GM12878 (cell line): ENCODE measurements around the gene POT1. TPM values are rescaled to one million over a fixed set of nuclear protein-coding genes. Genes with fewer than 3 reads are reported as not detected.

ENCODE experiments used
- ATAC-seq: fragments of 200-7000 bp; cut with Tn5 transposase; 3 replicates; pipeline ENCODE4 v1.9.1; 2020; ENCODE audit warnings: mild to moderate bottlenecking, moderate library complexity
- BruUV-seq: library from RNA; stranded (reverse); fragments of 400-500 nt; replicated peaks from 2 replicates; lab custom pipeline; 2021; lab: Mats Ljungman, UMichigan
- CTCF ChIA-PET: fragments of 300-600 bp; sonication (Branson Sonifier 250); formaldehyde crosslinking; extraction: SDS; loops from one replicate; lab custom pipeline; 2021; ENCODE audit warnings: inconsistent platforms; lab: Yijun Ruan, JAX
- POLR2A ChIA-PET: fragments of 350-600 bp; formaldehyde crosslinking; extraction: SDS; loops from one replicate; lab custom pipeline; 2021; ENCODE audit warnings: inconsistent platforms; lab: Charles Lee
- RAD21 ChIA-PET: fragments of 300-600 bp; sonication (Branson Sonifier 250); formaldehyde crosslinking; loops from one replicate; lab custom pipeline; 2023; ENCODE audit warnings: antibody characterized with exemption; ENCODE audit not compliant: unreplicated experiment; lab: Charles Lee
- SMC1A ChIA-PET: fragments of 300-600 bp; sonication (Branson Sonifier 250); formaldehyde crosslinking; loops from one replicate; lab custom pipeline; 2023; ENCODE audit not compliant: unreplicated experiment, uncharacterized antibody; lab: Charles Lee
- DNase-seq: peaks from one replicate; pipeline ENCODE4 v3.0.0-alpha.2; 2011; ENCODE audit warnings: low read depth, low spot score
- FAIRE-seq: peaks from 3 replicates; lab custom pipeline; 2011; peaks lifted over from hg19 to GRCh38; lab: Jason Lieb, UNC
- H2AFZ ChIP-seq: 2 replicates; pipeline ENCODE4 v1.6.0; 2011; ENCODE audit warnings: low read depth, low read length, control low read depth; ENCODE audit not compliant: control insufficient read depth
- H3K27ac ChIP-seq: 2 replicates; pipeline ENCODE4 v1.5.1; 2011; ENCODE audit warnings: control low read depth; ENCODE audit not compliant: control insufficient read depth, insufficient read depth
- H3K27me3 ChIP-seq, 2 experiments: replicated peaks in 1 of 2; 2 replicates each; pipeline versions ENCODE4 v1.6.0 to v1.6.1; 2011; ENCODE audit warnings: low read length in 1 of 2; ENCODE audit not compliant: control insufficient read depth in 2 of 2, insufficient read depth in 2 of 2
- H3K36me3 ChIP-seq, 2 experiments: 2 replicates each; pipeline ENCODE4 v1.5.1; 2011; ENCODE audit warnings: low read length in 1 of 2; ENCODE audit not compliant: control insufficient read depth in 2 of 2, insufficient read depth in 2 of 2
- H3K4me1 ChIP-seq: 2 replicates; pipeline ENCODE4 v1.6.1; 2011; ENCODE audit warnings: mild to moderate bottlenecking, low read length, moderate library complexity, mixed read lengths; ENCODE audit not compliant: control insufficient read depth, insufficient read depth
- H3K4me2 ChIP-seq: 2 replicates; pipeline ENCODE4 v1.6.0; 2011; ENCODE audit warnings: control low read depth; ENCODE audit not compliant: control insufficient read depth, insufficient read depth
- H3K4me3 ChIP-seq: fragments of 200-600 bp; sonication (generic); 2 replicates; pipeline ENCODE4 v1.5.1; 2016
- H3K79me2 ChIP-seq: 2 replicates; pipeline ENCODE4 v1.6.0; 2011; ENCODE audit warnings: low read length; ENCODE audit not compliant: control insufficient read depth, insufficient read depth
- H3K9ac ChIP-seq: 2 replicates; pipeline ENCODE4 v1.8.0; 2011; ENCODE audit warnings: low read length, control low read depth, mixed read lengths; ENCODE audit not compliant: control insufficient read depth, insufficient read depth
- H3K9me3 ChIP-seq: replicated peaks from 3 replicates; pipeline ENCODE4 v1.5.1; 2011; ENCODE audit warnings: mild to moderate bottlenecking, low read length; ENCODE audit not compliant: control insufficient read depth, insufficient read depth
- H4K20me1 ChIP-seq: 2 replicates; pipeline ENCODE4 v1.6.0; 2011; ENCODE audit not compliant: control insufficient read depth, insufficient read depth
- BHLHE40 ChIP-seq, 2 experiments: fragments of 450-650 bp in 1 of 2; IDR thresholded peaks; 2 replicates each; pipeline ENCODE4 v1.6.1; 2011 to 2017; ENCODE audit warnings: low read depth in 2 of 2, borderline replicate concordance in 1 of 2, improper control_type of control experiment in 1 of 2, low read length in 1 of 2, mild to moderate bottlenecking in 1 of 2
- CBX3 ChIP-seq: fragments of 200-600 bp; sonication (generic); IDR thresholded peaks from 2 replicates; pipeline ENCODE4 v1.6.1; 2016; ENCODE audit warnings: low read depth, borderline replicate concordance
- FOXK2 ChIP-seq: fragments of 450-650 bp; IDR thresholded peaks from 2 replicates; pipeline ENCODE4 v1.6.1; 2017; ENCODE audit warnings: mild to moderate bottlenecking, moderate library complexity
- KDM1A ChIP-seq: fragments of 200-600 bp; sonication (generic); IDR thresholded peaks from 2 replicates; pipeline ENCODE4 v1.6.1; 2016; ENCODE audit warnings: borderline replicate concordance
- MEF2B ChIP-seq: fragments of 450-650 bp; IDR thresholded peaks from 2 replicates; pipeline ENCODE4 v1.6.1; 2018; ENCODE audit warnings: mild to moderate bottlenecking, moderate library complexity; ENCODE audit not compliant: partially characterized antibody, poor library complexity, severe bottlenecking
- MLLT1 ChIP-seq: fragments of 450-650 bp; IDR thresholded peaks from 2 replicates; pipeline ENCODE4 v1.6.1; 2016; ENCODE audit warnings: mild to moderate bottlenecking
- MYB ChIP-seq: fragments of 150-350 bp; IDR thresholded peaks from 2 replicates; pipeline ENCODE4 v1.6.1; 2014; ENCODE audit warnings: mild to moderate bottlenecking, low read depth, low read length, borderline replicate concordance
- SRF ChIP-seq, 2 experiments: IDR thresholded peaks; 2 replicates each; pipeline ENCODE4 v1.6.1; 2011; ENCODE audit warnings: low read depth in 2 of 2, low read length in 2 of 2, mild to moderate bottlenecking in 1 of 2, moderate library complexity in 1 of 2
- WGBS: methylation state at CpG from one replicate; pipeline ENCODE4 v1.1.6; 2016; ENCODE audit warnings: low lambda C conversion rate; ENCODE audit not compliant: insufficient replicate concordance, insufficient coverage; ENCODE audit errors: missing lambda C conversion rate; 5-methylcytosine and 5-hydroxymethylcytosine counted together
- in situ Hi-C: fragments of 300-500 bp; cut with MboI; formaldehyde crosslinking; loops from 9 replicates; pipeline ENCODE4 v1.14.3; 2018; ENCODE audit warnings: mixed read lengths
- intact Hi-C: fragments of 100-400 bp; cut with micrococcal nuclease; formaldehyde crosslinking; loops from one replicate; pipeline ENCODE4 v1.14.2; 2022; ENCODE audit not compliant: unreplicated experiment
- polyA plus RNA-seq, 11 experiments: library from polyadenylated mRNA; depleted of rRNA in 4 of 11; unstranded in 6 of 11; stranded (reverse) in 5 of 11; fragments of >200 nt; fragmentation: Nextera tagmentation in 4 of 11; fragmentation: Illumina TruSeq in 1 of 11; extraction: Ambion mirVana in 4 of 11; extraction: Trizol in 1 of 11; gene quantifications; 1 replicate in 1 of 11; 2 replicates in 10 of 11; pipeline versions ENCODE4 v1.2.1 to v1.2.3, GENCODE V29; 2011 to 2016; ENCODE audit warnings: inconsistent platforms in 2 of 11, missing spikeins in 2 of 11, low read depth in 1 of 11
- total RNA-seq, 4 experiments: library from RNA; depleted of rRNA in 3 of 4; stranded (reverse); fragments of >200 nt in 3 of 4; fragmentation: Illumina TruSeq in 1 of 4; extraction: Trizol in 1 of 4; gene quantifications; 2 replicates each; pipeline versions ENCODE4 v1.2.1 to v1.2.3, GENCODE V29; 2013 to 2021
- TF ChIP-seq, protein P1 (sequence below): IDR thresholded peaks from 2 replicates; pipeline ENCODE4 v1.6.1; 2012; ENCODE audit warnings: low read depth, low read length, improper control_type of control experiment

Gene POT1
- total and polyA plus RNA-seq, 10 of the 15 experiments (the other 5 are each of a cell fraction or from before 2014, with no cell fraction given) = 16.3 to 87.0 (median 33.9) TPM

DNA sequence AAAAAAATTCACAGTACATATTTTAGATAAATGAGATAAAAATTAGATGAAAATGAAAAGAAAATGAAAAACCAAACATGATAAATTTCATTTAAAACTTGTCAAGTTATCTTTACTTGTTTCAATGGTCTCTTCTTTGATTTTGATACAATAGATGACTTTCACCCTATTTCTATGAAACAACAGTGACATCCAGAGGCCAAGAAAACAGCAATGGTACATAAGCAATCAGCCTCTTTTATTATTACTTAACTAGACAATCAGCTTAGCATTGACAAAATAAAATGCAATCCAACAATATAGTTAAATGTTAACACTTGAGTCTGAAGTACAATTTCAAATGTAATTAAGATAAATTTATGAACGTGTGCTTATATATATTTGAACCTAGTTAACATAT is 89.2 kb downstream of the POT1 start (continued):
- no peak for TF ChIP-seq MLLT1
- TF ChIP-seq MYB = no peak
- TF ChIP-seq FOXK2 = no peak
- TF ChIP-seq BHLHE40 (IDR thresholded peaks at IDR 0.05; ENCODE audit: borderline replicate concordance in 1 of 2, low read depth in 2 of 2, low read length in 1 of 2) = no peak
- TF ChIP-seq, all 136 proteins: peak for 0

DNA sequence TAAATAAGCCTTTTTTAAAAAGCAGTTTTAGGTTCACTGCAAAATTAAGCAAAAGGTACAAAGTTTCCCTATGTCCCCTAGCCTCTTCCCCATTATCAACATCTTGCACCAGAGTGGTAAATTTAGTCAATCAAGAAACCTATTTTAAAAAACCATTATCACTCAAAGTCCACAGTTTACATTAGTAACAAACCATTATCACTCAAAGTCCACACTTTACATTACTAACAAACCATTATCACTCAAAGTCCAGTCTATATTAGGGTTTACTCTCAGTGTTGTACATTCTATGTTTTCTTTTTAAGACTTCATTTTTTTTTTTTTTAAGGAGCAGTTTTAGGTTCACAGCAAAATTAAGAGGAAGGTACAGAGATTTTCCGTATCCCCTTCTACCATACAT is 89.9 kb downstream of the POT1 start:
- intact Hi-C loops = loop anchor here (10.0 kb wide), 1 partner anchor 55 kb away; no protein-coding TSS in a partner anchor
- Histone ChIP-seq H3K9me3 (no peaks in the 10 kb centered on the region), H3K27me3 (no peaks in the 10 kb centered on the region), H3K4me2 (no peak overlapping the region), H2AFZ (no peak overlapping the region), H3K27ac (no peak overlapping the region), H3K36me3 (no peaks in the 10 kb centered on the region; a peak in 1 of 4 replicates), H3K9ac (no peak overlapping the region), H4K20me1 (no peaks in the 10 kb centered on the region), H3K4me1 (no peaks in the 10 kb centered on the region), H3K4me3 (no peak overlapping the region), H3K79me2 (no peaks in the 10 kb centered on the region)
- no peak for FAIRE-seq
- DNase-seq = no peak
- SMC1A ChIA-PET = no interaction called here
- RAD21 ChIA-PET = no interaction called here
- no TSS peak for BruUV-seq
- POLR2A ChIA-PET = no interaction called here
- in situ Hi-C loops = no loop called here
- ATAC-seq = no peak
- TF ChIP-seq, protein P1, sequence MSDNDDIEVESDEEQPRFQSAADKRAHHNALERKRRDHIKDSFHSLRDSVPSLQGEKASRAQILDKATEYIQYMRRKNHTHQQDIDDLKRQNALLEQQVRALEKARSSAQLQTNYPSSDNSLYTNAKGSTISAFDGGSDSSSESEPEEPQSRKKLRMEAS = no peak
- TF ChIP-seq MEF2B (no peak), KDM1A (no peak), CBX3 (no peak), SRF (IDR thresholded peaks at IDR 0.05; ENCODE audit: low read depth in 2 of 2, low read length in 2 of 2) (no peak)
- WGBS = 100% methylated on average over 1 of the region's 1 CpG
- CTCF ChIA-PET = no interaction called here
